WI38 (cell line): Measurements from ENCODE around the gene ETV3.

Experiments used
- H3K4me3 ChIP-seq: 2 replicates; pipeline ENCODE4 v1.5.1; 2011; ENCODE audit warnings: low read depth, mild to moderate bottlenecking, control low read depth, low read length
- CTCF ChIP-seq: IDR thresholded peaks from 2 replicates; pipeline ENCODE4 v1.5.1; 2012; ENCODE audit warnings: low read depth, mild to moderate bottlenecking, control low read depth, low read length

ETV3 gene

GRCh38 chr1:157132616-157133167 is 5.5 kb downstream of the ETV3 start:
- H3K4me3 ChIP-seq = no peak overlapping the region
- no peak for TF ChIP-seq CTCF

DNA sequence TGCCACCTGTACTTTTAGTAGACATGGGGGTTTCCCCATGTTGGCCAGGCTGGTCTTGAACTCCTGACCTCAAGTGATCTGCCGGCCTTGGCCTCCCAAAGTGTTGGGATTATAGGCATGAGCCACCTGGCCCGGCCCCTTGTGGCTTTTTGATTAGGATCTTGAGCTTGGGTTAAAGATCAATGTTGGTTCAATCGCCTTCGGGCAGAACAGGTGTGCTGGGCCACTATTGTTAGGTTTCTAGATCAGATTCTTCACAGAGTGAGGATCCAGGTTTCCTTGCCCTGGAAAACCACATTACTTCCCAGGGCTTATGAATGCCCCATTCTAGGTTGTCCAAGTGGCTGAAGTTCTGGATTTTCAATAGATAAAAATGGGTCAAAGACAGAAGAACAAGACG is 6.1 kb downstream of the ETV3 start:
- TF ChIP-seq CTCF = no peak
- H3K4me3 ChIP-seq = no peak overlapping the region

DNA sequence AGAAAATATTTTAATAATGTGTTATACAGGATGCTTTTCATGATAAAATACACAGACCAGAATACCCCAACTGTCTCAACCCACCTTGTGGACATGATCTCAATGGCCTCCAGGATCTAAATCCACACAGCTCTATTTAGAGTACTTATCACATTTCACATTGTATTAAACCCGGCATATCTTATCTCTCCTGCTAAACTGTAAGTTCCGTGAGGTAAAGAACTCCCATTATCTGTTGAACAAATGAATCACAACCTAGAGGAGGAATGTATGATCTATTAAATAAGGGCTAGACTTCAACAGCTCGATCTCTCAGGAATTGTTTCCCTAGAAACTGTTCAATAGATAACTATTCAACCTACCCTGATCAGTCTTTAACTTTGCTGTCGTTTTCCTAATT is 6.9 kb downstream of the ETV3 start:
- no peak for TF ChIP-seq CTCF
- H3K4me3 ChIP-seq = no peak overlapping the region

DNA sequence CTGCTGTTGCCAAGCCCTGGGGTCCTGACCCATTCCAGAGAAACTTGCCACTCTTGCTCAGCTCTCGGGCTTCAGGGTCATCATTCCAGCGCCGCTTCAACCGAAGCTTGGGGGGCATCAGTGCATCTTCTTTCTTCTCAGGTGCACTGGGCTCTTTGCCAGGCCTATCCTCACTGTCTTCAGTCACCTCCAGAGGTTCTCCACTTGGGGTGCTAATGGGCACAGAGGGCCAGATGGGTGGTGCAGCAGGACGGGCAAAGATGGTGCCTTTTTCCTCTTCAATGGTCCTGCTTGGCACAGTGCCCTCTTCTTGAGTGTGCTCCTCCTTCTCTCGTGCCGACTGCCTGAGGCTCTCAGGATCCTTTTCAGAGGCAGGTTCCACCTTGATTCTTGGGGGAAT is 13.3 kb downstream of the ETV3 start:
- H3K4me3 ChIP-seq = no peak overlapping the region
- no peak for TF ChIP-seq CTCF

DNA sequence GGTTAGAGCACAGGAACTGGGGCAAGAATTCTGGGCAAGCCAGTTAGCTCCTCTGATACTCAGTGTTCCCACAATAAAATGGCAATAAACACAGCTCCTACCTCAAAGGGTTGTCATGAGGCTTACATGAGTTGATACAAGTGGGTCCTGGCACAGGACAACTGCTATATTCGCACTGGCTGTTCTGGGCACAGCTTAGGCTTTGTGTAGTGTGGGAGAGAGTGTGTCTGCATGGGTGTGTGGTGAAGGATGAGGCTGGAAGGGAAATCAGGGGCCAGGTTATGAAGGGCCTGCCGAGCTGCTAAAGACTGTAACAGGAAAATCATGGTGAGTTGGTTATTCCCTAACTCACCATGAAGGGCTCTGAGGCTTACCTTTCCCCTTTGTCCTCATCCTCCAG is 18.7 kb downstream of the ETV3 start:
- no peak overlapping the region for H3K4me3 ChIP-seq
- TF ChIP-seq CTCF = no peak

DNA sequence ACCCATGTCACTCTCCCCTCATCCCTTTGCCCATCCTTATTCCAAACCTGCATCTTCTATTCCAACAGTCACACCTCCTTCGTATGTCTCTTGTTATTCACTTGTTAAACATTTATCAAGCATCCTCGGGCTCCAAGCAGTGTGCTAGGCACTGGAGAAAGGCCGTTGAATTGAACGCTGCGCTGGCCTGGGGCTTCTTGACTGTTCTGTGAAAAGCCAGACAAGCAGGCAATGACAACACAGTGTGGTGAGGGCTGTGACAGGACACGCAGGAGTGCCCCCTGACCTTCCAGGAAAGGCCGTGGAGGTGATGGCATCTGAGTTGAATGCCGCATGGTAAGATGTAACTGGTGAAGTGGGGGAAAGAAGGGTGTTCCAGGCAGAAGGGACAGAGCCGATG is 19.2 kb downstream of the ETV3 start:
- TF ChIP-seq CTCF = no peak

GRCh38 chr1:157117527-157118057 is 20.6 kb downstream of the ETV3 start:
- H3K4me3 ChIP-seq = no peak overlapping the region
- TF ChIP-seq CTCF = no peak

More for the DNA sequence above, 19.2 kb downstream of the ETV3 start:
- no peak overlapping the region for H3K4me3 ChIP-seq
